Cardiac muscle cell (in vitro differentiated cells and primary cell): ENCODE data around the gene TGFBR3. TPM values are rescaled to one million over a fixed set of nuclear protein-coding genes. Genes with fewer than 3 reads are reported as not detected.
A peak's percentile ranks its signal among the peaks of the same experiment; 100 is the strongest.

ENCODE experiments used
- DNase-seq, 2 donors: peaks; one replicate each; pipeline versions ENCODE4 v3.0.0 to v3.0.0-alpha.2; 2010 to 2017; ENCODE audit warnings: low read depth in 1 of 2, low spot score in 1 of 2
- H3K27ac ChIP-seq: fragments of 200-600 bp; sonication (generic); 2 replicates; pipeline ENCODE4 v1.5.1; 2016
- H3K27me3 ChIP-seq: fragments of 200-600 bp; sonication (generic); 2 replicates; pipeline ENCODE4 v1.6.0; 2016; ENCODE audit warnings: control low read depth
- H3K36me3 ChIP-seq: fragments of 200-600 bp; sonication (generic); 2 replicates; pipeline ENCODE4 v1.5.1; 2016; ENCODE audit warnings: control low read depth
- H3K4me1 ChIP-seq: fragments of 200-600 bp; sonication (generic); 2 replicates; pipeline ENCODE4 v1.8.1; 2017; ENCODE audit warnings: low read depth, mild to moderate bottlenecking, mixed run types
- H3K4me3 ChIP-seq: fragments of 200-600 bp; sonication (generic); 2 replicates; pipeline ENCODE4 v1.5.1; 2016; ENCODE audit warnings: mild to moderate bottlenecking
- H3K9me3 ChIP-seq: fragments of 200-600 bp; sonication (generic); 2 replicates; pipeline ENCODE4 v1.5.1; 2017; ENCODE audit warnings: low read depth, mild to moderate bottlenecking, control low read depth
- polyA plus RNA-seq: library from polyadenylated mRNA; unstranded; fragments of >200 nt; fragmentation: Nextera tagmentation; extraction: Ambion mirVana; gene quantifications from 2 replicates; pipeline ENCODE4 v1.2.1, GENCODE V29; 2016
- total RNA-seq: library from RNA; depleted of rRNA; stranded (reverse); fragments of >200 nt; gene quantifications from 2 replicates; pipeline ENCODE4 v1.2.3, GENCODE V29; 2016
- TF ChIP-seq, protein P1 (sequence below): IDR thresholded peaks from 2 replicates; pipeline ENCODE4 v1.5.1; 2012; ENCODE audit warnings: low read depth, mild to moderate bottlenecking, low read length

Gene TGFBR3
- total and polyA plus RNA-seq, 2 experiments from 2014 or later, result 10.3 to 11.8 TPM

DNA sequence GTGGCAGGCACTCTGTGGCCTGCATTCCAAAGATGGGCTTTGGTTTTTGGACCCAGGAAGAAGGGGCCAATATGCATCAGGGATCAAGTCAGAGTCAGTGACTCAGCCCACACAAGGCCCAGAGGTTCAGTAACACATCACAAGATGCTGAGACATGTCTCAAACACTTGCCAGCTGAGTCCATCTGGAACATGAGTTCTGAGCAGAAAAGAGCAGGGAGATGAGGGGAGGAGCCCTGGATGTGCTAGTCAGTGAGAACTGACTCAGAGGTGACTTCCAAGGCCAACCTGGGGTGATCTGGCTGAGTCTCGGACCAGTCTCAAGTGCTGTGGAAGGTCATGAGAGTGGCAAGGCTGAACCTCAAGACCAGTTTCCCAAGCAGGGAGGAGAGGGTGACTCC is 235.2 kb downstream of the TGFBR3 start:
- no peaks in the 10 kb centered on the region for H3K9me3 ChIP-seq
- no peaks in the 10 kb centered on the region for H3K4me1 ChIP-seq
- TF ChIP-seq, protein P1, sequence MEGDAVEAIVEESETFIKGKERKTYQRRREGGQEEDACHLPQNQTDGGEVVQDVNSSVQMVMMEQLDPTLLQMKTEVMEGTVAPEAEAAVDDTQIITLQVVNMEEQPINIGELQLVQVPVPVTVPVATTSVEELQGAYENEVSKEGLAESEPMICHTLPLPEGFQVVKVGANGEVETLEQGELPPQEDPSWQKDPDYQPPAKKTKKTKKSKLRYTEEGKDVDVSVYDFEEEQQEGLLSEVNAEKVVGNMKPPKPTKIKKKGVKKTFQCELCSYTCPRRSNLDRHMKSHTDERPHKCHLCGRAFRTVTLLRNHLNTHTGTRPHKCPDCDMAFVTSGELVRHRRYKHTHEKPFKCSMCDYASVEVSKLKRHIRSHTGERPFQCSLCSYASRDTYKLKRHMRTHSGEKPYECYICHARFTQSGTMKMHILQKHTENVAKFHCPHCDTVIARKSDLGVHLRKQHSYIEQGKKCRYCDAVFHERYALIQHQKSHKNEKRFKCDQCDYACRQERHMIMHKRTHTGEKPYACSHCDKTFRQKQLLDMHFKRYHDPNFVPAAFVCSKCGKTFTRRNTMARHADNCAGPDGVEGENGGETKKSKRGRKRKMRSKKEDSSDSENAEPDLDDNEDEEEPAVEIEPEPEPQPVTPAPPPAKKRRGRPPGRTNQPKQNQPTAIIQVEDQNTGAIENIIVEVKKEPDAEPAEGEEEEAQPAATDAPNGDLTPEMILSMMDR, result no peak
- H3K36me3 ChIP-seq, result no peaks in the 10 kb centered on the region
- no peak overlapping the region for H3K27ac ChIP-seq
- no peaks in the 10 kb centered on the region for H3K27me3 ChIP-seq
- H3K4me3 ChIP-seq, result no peak overlapping the region
- DNase-seq, result peak in 1 of 2 donors; percentile 89

DNA sequence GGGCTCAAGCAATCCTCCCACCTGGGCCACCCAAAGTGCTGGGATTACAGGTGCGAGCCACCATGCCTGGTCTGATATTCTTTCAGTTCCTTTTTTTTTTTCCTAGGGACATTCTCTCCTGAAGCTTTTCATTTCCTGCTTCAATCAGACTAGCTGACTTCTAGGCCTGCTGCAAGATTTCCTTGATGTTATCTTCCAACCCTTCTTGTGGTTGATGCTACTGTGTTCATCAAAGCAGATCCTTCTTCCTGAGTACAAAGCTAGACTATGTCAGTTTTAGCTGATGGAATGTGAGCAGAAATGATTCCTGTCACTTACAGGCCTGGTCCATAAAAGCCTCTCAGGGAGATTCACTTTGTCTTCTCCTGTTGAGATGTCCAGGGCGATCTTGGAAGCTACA is 238.9 kb downstream of the TGFBR3 start:
- Histone ChIP-seq H3K4me3 (no peak overlapping the region), H3K27me3 (no peaks in the 10 kb centered on the region), H3K27ac (no peak overlapping the region), H3K36me3 (no peaks in the 10 kb centered on the region), H3K4me1 (no peaks in the 10 kb centered on the region), H3K9me3 (no peaks in the 10 kb centered on the region)
- no peak for DNase-seq
- TF ChIP-seq, protein P1, result no peak

DNA sequence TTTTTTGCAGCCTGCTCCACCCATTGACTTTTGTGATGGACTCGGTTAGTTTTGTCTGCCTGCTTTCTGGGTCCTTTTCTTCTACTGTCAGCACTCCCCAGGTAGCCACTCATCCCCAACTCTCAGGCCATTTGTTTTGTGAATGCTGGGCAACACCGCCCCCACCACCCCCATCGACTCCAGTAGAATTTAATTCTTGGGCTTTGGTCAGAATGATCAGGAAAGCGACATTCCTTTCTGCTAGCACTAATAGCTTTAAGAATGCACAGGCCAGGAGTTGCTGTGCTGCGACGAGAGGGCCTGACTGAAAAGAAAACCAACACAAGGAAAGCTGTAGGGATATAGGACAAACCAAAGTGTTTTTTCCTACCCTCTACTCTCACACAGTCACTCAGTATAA is 240.9 kb downstream of the TGFBR3 start:
- no peaks in the 10 kb centered on the region for H3K27me3 ChIP-seq
- H3K27ac ChIP-seq, result no peak overlapping the region
- TF ChIP-seq, protein P1, result no peak
- no peaks in the 10 kb centered on the region for H3K9me3 ChIP-seq
- no peak for DNase-seq
- no peak overlapping the region for H3K4me3 ChIP-seq
- H3K36me3 ChIP-seq, result no peaks in the 10 kb centered on the region
- no peaks in the 10 kb centered on the region for H3K4me1 ChIP-seq

DNA sequence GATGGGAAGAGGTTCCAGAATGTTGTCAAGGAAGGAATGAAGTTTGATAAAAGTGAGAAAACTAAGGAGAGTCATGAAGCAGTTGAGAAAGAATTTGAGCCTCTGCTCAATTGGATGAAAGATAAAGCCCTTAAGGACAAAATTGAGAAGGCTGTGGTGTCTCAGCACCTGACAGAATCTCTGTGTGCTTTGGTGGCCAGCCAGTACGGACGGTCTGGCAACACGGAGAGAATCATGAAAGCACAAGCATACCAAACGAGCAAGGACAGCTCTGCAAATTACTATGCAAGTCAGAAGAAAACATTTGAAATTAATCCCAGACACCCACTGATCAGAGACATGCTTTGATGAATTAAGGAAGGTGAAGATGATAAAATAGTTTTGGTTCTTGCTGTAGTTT is 242.5 kb downstream of the TGFBR3 start:
- TF ChIP-seq, protein P1, result no peak
- H3K36me3 ChIP-seq, result no peaks in the 10 kb centered on the region
- H3K4me3 ChIP-seq, result no peak overlapping the region
- no peak for DNase-seq
- H3K9me3 ChIP-seq, result no peaks in the 10 kb centered on the region
- H3K27me3 ChIP-seq, result no peaks in the 10 kb centered on the region
- no peaks in the 10 kb centered on the region for H3K4me1 ChIP-seq
- no peak overlapping the region for H3K27ac ChIP-seq

DNA sequence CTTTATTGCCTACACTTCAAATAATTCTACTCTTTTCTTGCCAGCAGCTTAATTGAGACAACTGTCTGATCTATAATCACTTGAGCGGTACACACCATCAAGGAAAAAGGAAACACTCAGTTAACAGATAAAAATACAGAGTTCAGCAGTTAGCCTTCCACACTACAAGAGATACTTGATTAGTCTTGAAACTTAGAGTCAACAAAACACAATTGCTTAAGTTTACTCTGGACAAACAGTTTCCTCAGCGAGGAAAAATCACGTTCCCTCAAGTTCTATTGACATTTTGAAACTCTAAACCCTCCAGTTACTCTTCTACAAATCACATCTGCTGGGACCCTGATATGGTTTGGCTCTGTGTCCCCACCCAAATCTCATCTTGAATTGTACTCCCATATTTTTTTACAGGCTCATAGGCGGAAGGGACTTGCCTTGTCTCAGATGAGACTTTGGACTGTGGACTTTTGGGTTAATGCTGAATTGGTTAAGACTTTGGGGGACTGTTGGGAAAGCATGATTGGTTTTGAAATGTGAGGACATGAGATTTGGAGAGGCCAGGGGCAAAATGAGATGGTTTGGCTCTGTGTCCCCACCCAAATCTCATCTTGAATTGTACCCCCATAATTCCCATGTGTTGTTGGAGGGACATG is 244.9 kb downstream of the TGFBR3 start:
- Histone ChIP-seq H3K27me3 (no peaks in the 10 kb centered on the region), H3K4me1 (no peaks in the 10 kb centered on the region), H3K27ac (no peak overlapping the region), H3K36me3 (no peaks in the 10 kb centered on the region), H3K4me3 (no peak overlapping the region), H3K9me3 (no peaks in the 10 kb centered on the region)
- DNase-seq, result no peak
- TF ChIP-seq, protein P1, result no peak
